ENCODE data around the gene FOSB. TPM values are rescaled to one million over a fixed set of nuclear protein-coding genes. Genes with fewer than 3 reads are reported as not detected.

The FOSB gene
- total and polyA plus RNA-seq, 4 donors: 0.18 to 1.3 (median 0.40) TPM

- H3K4me3 ChIP-seq (ENCODE audit: low read depth in 1 of 3, low read length in 3 of 3): no peak overlapping the region
- DNase-seq (ENCODE audit: low spot score): no peak
- no peak overlapping the region for H3K9ac ChIP-seq (ENCODE audit: low read depth in 1 of 2, low read length in 2 of 2)
- no peak overlapping the region for H3K27ac ChIP-seq (ENCODE audit: low read depth in 1 of 2, low read length in 2 of 2)
- H3K4me1 ChIP-seq (ENCODE audit: control insufficient read depth in 4 of 4, insufficient read depth in 4 of 4, low read length in 3 of 4): peaks cover 0 to 5% (median 1%) of the 10 kb centered on the region in 4 donors
- TF ChIP-seq FOXA2 (IDR thresholded peaks at IDR 0.05) (no peak), NR2F2 (IDR thresholded peaks at IDR 0.05) (no peak), HNF4A (conservative IDR thresholded peaks at IDR 0.05) (no peak), RXRA (IDR thresholded peaks at IDR 0.05) (no peak), MAX (IDR thresholded peaks at IDR 0.05) (no peak), REST (IDR thresholded peaks at IDR 0.05) (no peak), ATF3 (IDR thresholded peaks at IDR 0.05) (no peak), RAD21 (IDR thresholded peaks at IDR 0.05) (no peak), TAF1 (conservative IDR thresholded peaks at IDR 0.05) (no peak), FOXA1 (IDR thresholded peaks at IDR 0.05) (no peak), CTCF (IDR thresholded peaks at IDR 0.05; ENCODE audit: low read depth, low read length, missing input control) (no peak), JUND (IDR thresholded peaks at IDR 0.05) (no peak), SP1 (IDR thresholded peaks at IDR 0.05) (no peak)
- TF ChIP-seq, protein P1, sequence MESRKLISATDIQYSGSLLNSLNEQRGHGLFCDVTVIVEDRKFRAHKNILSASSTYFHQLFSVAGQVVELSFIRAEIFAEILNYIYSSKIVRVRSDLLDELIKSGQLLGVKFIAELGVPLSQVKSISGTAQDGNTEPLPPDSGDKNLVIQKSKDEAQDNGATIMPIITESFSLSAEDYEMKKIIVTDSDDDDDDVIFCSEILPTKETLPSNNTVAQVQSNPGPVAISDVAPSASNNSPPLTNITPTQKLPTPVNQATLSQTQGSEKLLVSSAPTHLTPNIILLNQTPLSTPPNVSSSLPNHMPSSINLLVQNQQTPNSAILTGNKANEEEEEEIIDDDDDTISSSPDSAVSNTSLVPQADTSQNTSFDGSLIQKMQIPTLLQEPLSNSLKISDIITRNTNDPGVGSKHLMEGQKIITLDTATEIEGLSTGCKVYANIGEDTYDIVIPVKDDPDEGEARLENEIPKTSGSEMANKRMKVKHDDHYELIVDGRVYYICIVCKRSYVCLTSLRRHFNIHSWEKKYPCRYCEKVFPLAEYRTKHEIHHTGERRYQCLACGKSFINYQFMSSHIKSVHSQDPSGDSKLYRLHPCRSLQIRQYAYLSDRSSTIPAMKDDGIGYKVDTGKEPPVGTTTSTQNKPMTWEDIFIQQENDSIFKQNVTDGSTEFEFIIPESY (IDR thresholded peaks at IDR 0.05): no peak
- WGBS: 68% methylated on average over 4 of the region's 4 CpGs
- H3K36me3 ChIP-seq (ENCODE audit: control insufficient read depth in 4 of 4, insufficient read depth in 3 of 4, low read depth in 1 of 4, low read length in 3 of 4): no peaks in the 10 kb centered on the region
- no peaks in the 10 kb centered on the region for H3K9me3 ChIP-seq (ENCODE audit: control insufficient read depth in 4 of 4, low read length in 3 of 4)
- H3K27me3 ChIP-seq (ENCODE audit: control insufficient read depth in 4 of 4, insufficient read depth in 4 of 4, low read length in 3 of 4): no peaks in the 10 kb centered on the region
Observed at GRCh38 chr19:45462174-45462573, 5.6 kb upstream of the FOSB start.

- no peak overlapping the region for H3K4me3 ChIP-seq (ENCODE audit: low read depth in 1 of 3, low read length in 3 of 3)
- no peaks in the 10 kb centered on the region for H3K9me3 ChIP-seq (ENCODE audit: control insufficient read depth in 4 of 4, low read length in 3 of 4)
- peaks cover 0 to 10% (median 5%) of the 10 kb centered on the region in 4 donors for H3K4me1 ChIP-seq (ENCODE audit: control insufficient read depth in 4 of 4, insufficient read depth in 4 of 4, low read length in 3 of 4)
- no peak for DNase-seq (ENCODE audit: low spot score)
- TF ChIP-seq JUND (IDR thresholded peaks at IDR 0.05) (no peak), TAF1 (conservative IDR thresholded peaks at IDR 0.05) (no peak), REST (IDR thresholded peaks at IDR 0.05) (no peak), HNF4A (conservative IDR thresholded peaks at IDR 0.05) (no peak), NR2F2 (IDR thresholded peaks at IDR 0.05) (no peak), MAX (IDR thresholded peaks at IDR 0.05) (no peak), FOXA1 (IDR thresholded peaks at IDR 0.05) (no peak), CTCF (IDR thresholded peaks at IDR 0.05; ENCODE audit: low read depth, low read length, missing input control) (no peak), HNF4G (IDR thresholded peaks at IDR 0.05) (no peak), SP1 (IDR thresholded peaks at IDR 0.05) (no peak), RAD21 (IDR thresholded peaks at IDR 0.05) (no peak)
- no peaks in the 10 kb centered on the region for H3K36me3 ChIP-seq (ENCODE audit: control insufficient read depth in 4 of 4, insufficient read depth in 3 of 4, low read depth in 1 of 4, low read length in 3 of 4)
- H3K27me3 ChIP-seq (ENCODE audit: control insufficient read depth in 4 of 4, insufficient read depth in 4 of 4, low read length in 3 of 4): no peaks in the 10 kb centered on the region
- WGBS: 78% methylated on average over 4 of the region's 4 CpGs
- H3K27ac ChIP-seq (ENCODE audit: low read depth in 1 of 2, low read length in 2 of 2): no peak overlapping the region
- no peak overlapping the region for H3K9ac ChIP-seq (ENCODE audit: low read depth in 1 of 2, low read length in 2 of 2)
Observed at GRCh38 chr19:45463241-45463640, 4.6 kb upstream of the FOSB start.

All from liver (tissue), 9 donors.